OCI-LY3 (cell line): Measurements from ENCODE around the gene CDC14A.

ENCODE experiments used
- CTCF ChIP-seq: fragments of 200-600, 300-600 bp; sonication (generic); IDR thresholded peaks from 2 replicates; pipeline ENCODE4 v1.5.1; 2014; ENCODE audit warnings: antibody characterized with exemption, low read length, low read depth
- EZH2phosphoT487 ChIP-seq: fragments of 200-600 bp; shearing (Covaris generic); IDR thresholded peaks from 2 replicates; pipeline ENCODE4 v1.6.1; 2018; ENCODE audit warnings: antibody characterized with exemption, mixed run types, low read depth

- no peak for TF ChIP-seq CTCF
- TF ChIP-seq EZH2phosphoT487 = no peak
Observed at GRCh38 chr1:100359139-100359538, 6.8 kb downstream of the CDC14A start.
